Measurements from ENCODE around the gene GP9. TPM values are rescaled to one million over a fixed set of nuclear protein-coding genes. Genes with fewer than 3 reads are reported as not detected.
"Not testable (repeated sequence)": the region's sequence is repeated elsewhere in the genome, so short reads cannot be mapped to it uniquely, and the experiment has no call there.

Gene GP9
- total RNA-seq, 1 donor from 2014 or later = not detected

DNA sequence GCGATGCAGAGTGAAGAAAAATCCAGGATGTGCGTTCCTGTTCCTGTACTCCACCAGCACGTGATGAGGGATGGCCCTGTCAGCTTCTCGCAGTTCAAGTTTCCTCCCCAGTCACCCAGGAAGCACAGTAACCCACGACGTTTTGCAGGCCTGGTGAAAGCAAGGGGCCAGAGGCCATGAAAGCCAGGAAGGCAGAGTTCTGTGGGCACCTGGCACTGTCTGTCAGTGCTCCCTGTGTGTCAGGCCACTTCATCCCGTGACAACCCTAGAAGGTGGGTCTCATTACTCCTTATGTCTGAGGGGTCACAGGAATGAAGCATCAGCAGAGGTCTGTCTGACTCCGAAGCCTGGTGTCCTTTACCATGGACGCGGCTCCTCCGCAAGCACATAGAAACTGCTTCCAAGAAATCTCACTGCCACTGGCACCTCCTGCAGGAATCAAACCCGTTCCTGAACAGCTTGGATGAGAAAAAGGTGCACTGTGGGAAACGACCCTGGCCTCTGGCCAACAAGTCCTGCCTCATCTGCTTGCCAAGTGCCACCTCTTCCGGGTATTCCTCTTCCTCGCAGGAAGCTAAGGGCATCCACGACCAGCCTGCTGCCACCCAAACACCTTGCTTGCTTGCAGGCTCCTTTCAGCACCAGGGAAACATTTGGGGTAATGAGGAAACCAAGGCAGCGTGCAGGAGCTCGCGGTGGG is 46.4 kb downstream of the GP9 start:
- DNase-seq (ENCODE audit: extremely low read depth, low read depth, low spot score) = no peak

- no peak for DNase-seq (ENCODE audit: extremely low read depth, low read depth, low spot score)
Observed at GRCh38 chr3:129107793-129108192, 47.2 kb downstream of the GP9 start.

- not testable (repeated sequence) for DNase-seq (ENCODE audit: extremely low read depth, low read depth, low spot score)
Observed at GRCh38 chr3:129111076-129111780, 50.6 kb downstream of the GP9 start.

Other genes starting within 250 kb of the GP9 start
- gene ACAD9, start 181.2 kb upstream of the GP9 start, total RNA-seq = 35.9 and 45.6 TPM in 2 replicates
- gene CFAP92, start 66.7 kb upstream of the GP9 start, total RNA-seq = 1.0 and 1.7 TPM in 2 replicates
- gene EFCC1, start 59.5 kb upstream of the GP9 start, total RNA-seq = 1.8 and 3.0 TPM in 2 replicates
- gene RAB43, start 61.0 kb downstream of the GP9 start, total RNA-seq = 35.8 and 39.2 TPM in 2 replicates
- 21.6 and 25.1 TPM in 2 replicates for gene ISY1, start 100.3 kb downstream of the GP9 start, total RNA-seq
- 184 and 187 TPM in 2 replicates for gene CNBP, start 123.1 kb downstream of the GP9 start, total RNA-seq
- gene COPG1, start 188.8 kb downstream of the GP9 start, total RNA-seq = 175 and 219 TPM in 2 replicates
- 19.9 and 30.0 TPM in 2 replicates for gene HMCES, start 218.1 kb downstream of the GP9 start, total RNA-seq

Data from glomerular endothelial cell (primary cell).